Mesenchymal stem cell (in vitro differentiated cells and primary cell): ENCODE results near the gene ABHD8.

ENCODE experiments used
- DNase-seq: peaks from one replicate; pipeline ENCODE4 v3.0.0-alpha.2; 2013
- H2AFZ ChIP-seq: one replicate; pipeline ENCODE4 v1.6.1; 2013; ENCODE audit warnings: low read depth, mild to moderate bottlenecking, control low read depth, inconsistent platforms, low read length, moderate library complexity
- H2AK5ac ChIP-seq: 2 replicates; pipeline ENCODE4 v1.6.1; 2013; ENCODE audit warnings: low read length, moderate library complexity, mild to moderate bottlenecking, inconsistent platforms; ENCODE audit not compliant: severe bottlenecking
- H2BK120ac ChIP-seq: one replicate; pipeline ENCODE4 v1.6.1; 2013; ENCODE audit warnings: low read depth, mild to moderate bottlenecking, inconsistent platforms, low read length, moderate library complexity
- H2BK12ac ChIP-seq, 2 experiments: one replicate each; pipeline ENCODE4 v1.6.1; 2013; ENCODE audit warnings: inconsistent platforms in 2 of 2, low read length in 2 of 2, mild to moderate bottlenecking in 2 of 2, moderate library complexity in 2 of 2, control low read depth in 1 of 2
- H2BK15ac ChIP-seq: one replicate; pipeline ENCODE4 v1.6.1; 2013; ENCODE audit warnings: mild to moderate bottlenecking, low read depth, inconsistent platforms; ENCODE audit not compliant: poor library complexity, severe bottlenecking
- H2BK5ac ChIP-seq: 2 replicates; pipeline ENCODE4 v1.6.1; 2013; ENCODE audit warnings: low read depth, mild to moderate bottlenecking, low read length, control low read depth, inconsistent platforms; ENCODE audit not compliant: poor library complexity, severe bottlenecking
- H3K14ac ChIP-seq, 2 experiments: one replicate each; pipeline ENCODE4 v1.6.1; 2013; ENCODE audit warnings: inconsistent platforms in 2 of 2, low read length in 2 of 2, control low read depth in 1 of 2, mild to moderate bottlenecking in 1 of 2, moderate library complexity in 1 of 2
- H3K18ac ChIP-seq, 2 experiments: one replicate each; pipeline ENCODE4 v1.6.1; 2013; ENCODE audit warnings: inconsistent platforms in 2 of 2, low read length in 2 of 2, control low read depth in 1 of 2, low read depth in 1 of 2, mild to moderate bottlenecking in 1 of 2
- H3K23ac ChIP-seq, 2 experiments: one replicate each; pipeline ENCODE4 v1.6.1; 2013; ENCODE audit warnings: inconsistent platforms in 2 of 2, low read length in 2 of 2, mild to moderate bottlenecking in 2 of 2, moderate library complexity in 2 of 2, control low read depth in 1 of 2
- H3K27ac ChIP-seq: 2 replicates; pipeline ENCODE4 v1.5.1; 2013; ENCODE audit warnings: mild to moderate bottlenecking, moderate library complexity, low read length, control low read depth, inconsistent platforms; ENCODE audit not compliant: poor library complexity, severe bottlenecking
- H3K27me3 ChIP-seq, 2 experiments: 2 replicates each; pipeline versions ENCODE4 v1.6.1 to v1.7.0; 2013; ENCODE audit warnings: low read length in 2 of 2, mild to moderate bottlenecking in 2 of 2, moderate library complexity in 2 of 2, control low read depth in 1 of 2, inconsistent platforms in 1 of 2; ENCODE audit not compliant: control insufficient read depth in 1 of 2, insufficient read depth in 1 of 2
- H3K36me3 ChIP-seq, 2 experiments: 2 replicates each; pipeline versions ENCODE4 v1.6.1 to v1.7.0; 2013; ENCODE audit warnings: low read length in 2 of 2, control low read depth in 1 of 2, inconsistent platforms in 1 of 2, low read depth in 1 of 2, mild to moderate bottlenecking in 1 of 2; ENCODE audit not compliant: insufficient read depth in 2 of 2, control insufficient read depth in 1 of 2
- H3K4ac ChIP-seq, 2 experiments: one replicate each; pipeline ENCODE4 v1.6.1; 2013; ENCODE audit warnings: inconsistent platforms in 2 of 2, low read length in 2 of 2, mild to moderate bottlenecking in 2 of 2, moderate library complexity in 2 of 2, control low read depth in 1 of 2, low read depth in 1 of 2
- H3K4me1 ChIP-seq: 2 replicates; pipeline ENCODE4 v1.6.1; 2013; ENCODE audit warnings: low read depth, low read length, control low read depth; ENCODE audit not compliant: control insufficient read depth, insufficient read depth
- H3K4me2 ChIP-seq: 2 replicates; pipeline ENCODE4 v1.6.1; 2013; ENCODE audit warnings: low read length, mild to moderate bottlenecking, inconsistent platforms; ENCODE audit not compliant: poor library complexity, severe bottlenecking
- H3K4me3 ChIP-seq, 2 experiments: 2 replicates each; pipeline versions ENCODE4 v1.5.1 to v1.7.0; 2013; ENCODE audit warnings: low read length in 2 of 2, mild to moderate bottlenecking in 2 of 2, control low read depth in 1 of 2, low read depth in 1 of 2; ENCODE audit not compliant: insufficient read depth in 1 of 2
- H3K79me1 ChIP-seq: replicated peaks from 2 replicates; pipeline ENCODE4 v1.6.1; 2013; ENCODE audit warnings: mild to moderate bottlenecking, control low read depth, low read length, inconsistent platforms; ENCODE audit not compliant: poor library complexity, severe bottlenecking
- H3K9ac ChIP-seq: 2 replicates; pipeline ENCODE4 v1.7.0; 2013; ENCODE audit warnings: mild to moderate bottlenecking, low read length, moderate library complexity
- H3K9me3 ChIP-seq: 2 replicates; pipeline ENCODE4 v1.7.0; 2013; ENCODE audit warnings: mild to moderate bottlenecking, low read length; ENCODE audit not compliant: control insufficient read depth
- H4K8ac ChIP-seq: one replicate; pipeline ENCODE4 v1.6.1; 2013; ENCODE audit warnings: inconsistent platforms, mild to moderate bottlenecking, low read length, moderate library complexity
- H4K91ac ChIP-seq: one replicate; pipeline ENCODE4 v1.6.1; 2013; ENCODE audit warnings: mild to moderate bottlenecking, low read length, inconsistent platforms
- WGBS: methylation state at CpG from one replicate; pipeline ENCODE4 v1.1.7; 2013; ENCODE audit warnings: mixed read lengths; 5-methylcytosine and 5-hydroxymethylcytosine counted together

ABHD8 gene

DNA sequence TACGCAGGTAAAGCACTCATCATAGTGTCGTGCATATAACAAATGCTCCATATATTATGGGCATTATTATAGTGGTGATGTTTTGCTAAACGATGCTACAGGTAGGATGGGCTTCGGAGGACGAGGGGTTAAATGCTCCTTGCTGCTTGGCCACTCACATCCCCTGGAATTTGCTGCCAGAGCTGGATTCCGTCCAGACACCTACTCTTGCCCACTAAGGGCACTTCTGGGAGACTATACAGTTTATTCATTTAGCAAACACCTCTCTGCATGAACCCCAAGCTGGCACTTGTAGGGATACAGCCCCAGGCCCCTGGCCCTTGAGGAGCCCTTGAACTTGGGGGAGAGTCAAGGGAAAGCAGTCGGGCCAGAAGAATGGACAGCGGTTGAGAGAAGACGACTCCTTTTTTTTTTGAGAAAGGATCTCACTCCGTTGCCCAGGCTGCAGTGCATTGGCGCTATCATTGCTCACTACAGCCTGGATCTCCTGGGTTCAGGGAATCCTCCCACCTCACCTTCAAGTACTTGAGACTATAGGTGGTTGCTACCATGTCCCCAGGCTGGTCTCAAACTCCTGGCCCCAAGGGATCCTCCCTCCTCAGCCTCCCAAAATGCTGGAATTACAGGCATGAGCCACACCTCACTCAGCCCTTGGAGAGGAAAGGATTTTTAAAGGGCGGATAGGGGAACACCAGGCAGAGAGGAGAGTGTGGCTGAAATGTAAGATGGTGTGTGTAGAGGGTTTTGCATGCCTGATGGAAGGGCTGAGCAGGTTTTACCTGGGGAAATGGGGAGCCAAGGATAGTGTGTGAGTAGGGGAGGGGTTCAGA lies 1.4 kb upstream of the ABHD8 start:
- Histone ChIP-seq H3K4ac (peak overlapping the region in 1 of 2 experiments; percentile 62), H3K4me2 (no peak overlapping the region), H3K14ac (no peak overlapping the region), H2BK15ac (no peak overlapping the region), H2BK12ac (peak overlapping the region; percentile 34 to 86), H4K91ac (no peak overlapping the region), H2AFZ (no peak overlapping the region), H3K18ac (peak overlapping the region in 1 of 2 experiments; percentile 50), H3K4me3 (peak overlapping the region in 1 of 2 experiments; percentile 95), H3K4me1 (peaks cover 32% of the 10 kb centered on the region), H3K9ac (peak overlapping the region; percentile 94), H3K27ac (peak overlapping the region; percentile 78), H3K23ac (no peak overlapping the region), H3K36me3 (peaks cover 0 to 24% of the 10 kb centered on the region in 2 experiments), H3K27me3 (no peaks in the 10 kb centered on the region), H2BK120ac (no peak overlapping the region), H3K9me3 (no peaks in the 10 kb centered on the region), H2BK5ac (no peak overlapping the region), H4K8ac (no peak overlapping the region), H3K79me1 (peaks cover 33% of the 10 kb centered on the region), H2AK5ac (peak overlapping the region; percentile 36)
- WGBS: 92% methylated on average over 12 of the region's 12 CpGs
- DNase-seq: no peak

DNA sequence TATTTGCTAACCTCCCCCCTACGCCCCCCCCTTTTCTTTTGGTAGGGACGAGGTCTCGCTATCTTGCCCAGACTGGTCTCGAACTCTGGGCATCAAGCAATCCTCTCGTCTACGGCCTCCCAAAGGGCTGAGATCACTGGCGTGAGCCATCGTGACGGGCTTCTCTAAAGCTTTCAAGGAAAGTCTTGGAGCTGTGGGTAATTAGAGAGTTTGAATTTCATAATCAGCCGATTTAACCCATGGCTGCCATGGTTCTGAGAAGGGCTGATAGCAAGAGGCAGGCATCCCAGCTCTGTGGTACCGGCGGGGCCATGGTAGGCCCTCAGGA lies 679 bp upstream of the ABHD8 start:
- peak overlapping the region in 1 of 2 experiments; percentile 45 for H3K4ac ChIP-seq
- H3K27me3 ChIP-seq: no peaks in the 10 kb centered on the region
- peak overlapping the region in 1 of 2 experiments; percentile 48 for H2BK12ac ChIP-seq
- H2BK120ac ChIP-seq: no peak overlapping the region
- peak overlapping the region; percentile 17 for H3K9ac ChIP-seq
- H2AK5ac ChIP-seq: peak overlapping the region; percentile 89
- no peak for DNase-seq
- no peak overlapping the region for H4K91ac ChIP-seq
- no peak overlapping the region for H2BK5ac ChIP-seq
- H3K23ac ChIP-seq: no peak overlapping the region
- H3K27ac ChIP-seq: no peak overlapping the region
- H2AFZ ChIP-seq: no peak overlapping the region
- no peak overlapping the region for H3K14ac ChIP-seq
- H2BK15ac ChIP-seq: no peak overlapping the region
- 89% methylated on average over 12 of the region's 12 CpGs for WGBS
- peaks cover 31% of the 10 kb centered on the region for H3K4me1 ChIP-seq
- H3K36me3 ChIP-seq: peaks cover 0 to 26% of the 10 kb centered on the region in 2 experiments
- peak overlapping the region; percentile 95 for H4K8ac ChIP-seq
- H3K4me2 ChIP-seq: no peak overlapping the region
- peaks cover 34% of the 10 kb centered on the region for H3K79me1 ChIP-seq
- no peak overlapping the region for H3K18ac ChIP-seq
- no peaks in the 10 kb centered on the region for H3K9me3 ChIP-seq
- H3K4me3 ChIP-seq: peak overlapping the region in 1 of 2 experiments; percentile 77

DNA sequence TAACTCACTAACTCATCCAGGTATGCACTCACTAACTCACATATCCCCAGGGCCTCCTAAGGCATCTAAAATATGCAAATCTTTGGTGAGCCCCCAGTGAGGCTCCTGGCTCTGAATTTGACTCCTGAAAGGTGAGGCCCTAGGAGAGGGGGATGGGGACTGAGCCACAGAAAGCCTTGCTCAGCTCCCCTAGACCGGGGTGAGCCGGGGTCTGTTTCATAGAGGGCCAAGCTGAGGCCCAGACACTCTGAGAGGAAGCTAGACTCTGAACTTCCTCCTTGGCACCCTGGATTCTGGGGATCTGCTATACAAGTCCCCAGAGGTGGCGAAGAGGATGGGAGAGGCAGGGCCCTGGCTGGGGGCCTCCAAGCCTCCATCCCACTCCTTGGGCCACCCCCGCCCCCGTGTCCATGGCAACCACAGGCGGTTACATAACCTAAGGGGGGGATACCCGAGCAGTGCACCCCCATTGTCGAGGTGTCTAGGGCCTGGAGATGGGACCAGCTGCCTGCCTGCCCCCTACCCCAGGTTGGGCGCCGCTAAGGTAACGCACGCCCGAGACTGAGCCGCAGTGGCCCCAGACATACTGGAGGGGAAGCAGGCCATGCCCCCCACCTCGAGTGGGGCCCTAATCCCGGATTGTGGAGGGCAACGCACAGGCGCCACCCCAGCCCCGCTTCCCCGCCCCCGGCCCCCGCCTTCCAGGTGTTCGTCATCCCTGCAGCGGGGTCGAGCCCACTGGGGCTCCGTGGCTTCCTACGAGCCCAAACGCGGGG lies 646 bp downstream of the ABHD8 start:
- H3K36me3 ChIP-seq: peaks cover 3 to 35% of the 10 kb centered on the region in 2 experiments
- 47% methylated on average over 29 of the region's 29 CpGs for WGBS

More for the DNA sequence above, 646 bp downstream of the ABHD8 start:
- Histone ChIP-seq H2AK5ac (no peak overlapping the region), H4K91ac (peak overlapping the region; percentile 50), H3K4ac (peak overlapping the region in 1 of 2 experiments; percentile 35), H3K27me3 (no peaks in the 10 kb centered on the region), H4K8ac (peak overlapping the region; percentile 89), H2BK15ac (peak overlapping the region; percentile 67), H3K27ac (no peak overlapping the region), H2BK120ac (peak overlapping the region; percentile 83), H3K4me1 (peaks cover 31% of the 10 kb centered on the region), H3K23ac (no peak overlapping the region), H3K18ac (peak overlapping the region; percentile 33 to 61), H3K9ac (peak overlapping the region; percentile 77), H2AFZ (no peak overlapping the region), H2BK5ac (no peak overlapping the region), H3K14ac (peak overlapping the region; percentile 44 to 92), H2BK12ac (no peak overlapping the region), H3K4me3 (peak overlapping the region; percentile 73 to 77), H3K4me2 (peak overlapping the region; percentile 74), H3K9me3 (no peaks in the 10 kb centered on the region), H3K79me1 (peaks cover 32% of the 10 kb centered on the region)
- no peak for DNase-seq
